ENCODE measurements around the gene TRPM5.

Gene TRPM5

GRCh38 chr11:2417856-2418692, 26.2 kb downstream of the TRPM5 start:
- TF ChIP-seq EZH2 (optimal IDR thresholded peaks at IDR 0.05; ENCODE audit: low read depth, low read length), result no peak
- no peak for TF ChIP-seq CTCF (IDR thresholded peaks at IDR 0.05; ENCODE audit: low read length)
- no peak for TF ChIP-seq EZH2phosphoT487 (IDR thresholded peaks at IDR 0.05; ENCODE audit: low read length)
- Histone ChIP-seq H3K36me3 (replicated peaks; ENCODE audit: insufficient read depth, low read length) (no peaks in the 10 kb centered on the region), H3K9me2 (replicated peaks; ENCODE audit: insufficient read depth, low read length) (no peaks in the 10 kb centered on the region), H3K27ac (ENCODE audit: low read length) (no peak overlapping the region), H3K4me2 (ENCODE audit: low read depth, low read length) (no peak overlapping the region), H3F3A (ENCODE audit: insufficient read depth, low read length) (no peaks in the 10 kb centered on the region), H3K9ac (ENCODE audit: low read length) (no peak overlapping the region), H3K4me3 (ENCODE audit: low read length) (no peak overlapping the region), H3K79me2 (ENCODE audit: low read length) (no peaks in the 10 kb centered on the region), H4K20me1 (ENCODE audit: insufficient read depth, low read length) (no peaks in the 10 kb centered on the region), H3K4me1 (ENCODE audit: low read length) (no peaks in the 10 kb centered on the region), H2AFZ (ENCODE audit: low read length) (no peak overlapping the region), H3K9me3 (replicated peaks; ENCODE audit: insufficient read depth, low read length) (no peaks in the 10 kb centered on the region), H3K27me3 (replicated peaks; ENCODE audit: insufficient read depth, low read length) (peaks cover 83% of the 10 kb centered on the region)
- DNase-seq, result no peak

DNA sequence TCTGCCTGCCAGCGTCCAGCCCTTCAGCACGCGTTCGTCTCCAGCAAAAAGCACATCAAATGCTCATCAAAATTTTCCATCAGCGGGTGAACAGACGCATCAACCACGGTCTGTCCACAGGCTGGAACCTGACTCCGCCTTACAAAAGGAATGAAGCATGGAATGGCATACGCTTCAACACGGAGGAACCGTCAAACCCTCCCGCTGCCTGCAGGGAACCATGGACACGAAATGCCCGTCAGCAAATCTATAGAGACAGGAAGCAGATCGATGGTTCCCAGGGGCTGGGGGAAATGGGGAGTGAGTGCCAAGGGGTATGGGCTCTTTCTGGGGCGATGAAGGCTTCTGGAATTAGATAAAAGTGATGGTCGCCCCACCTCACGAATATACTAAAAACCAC, 27.5 kb downstream of the TRPM5 start:
- Histone ChIP-seq H3K27me3 (replicated peaks; ENCODE audit: insufficient read depth, low read length) (peaks cover 83% of the 10 kb centered on the region), H3F3A (ENCODE audit: insufficient read depth, low read length) (no peaks in the 10 kb centered on the region), H3K27ac (ENCODE audit: low read length) (no peak overlapping the region), H3K9me2 (replicated peaks; ENCODE audit: insufficient read depth, low read length) (no peaks in the 10 kb centered on the region), H4K20me1 (ENCODE audit: insufficient read depth, low read length) (no peaks in the 10 kb centered on the region), H3K9me3 (replicated peaks; ENCODE audit: insufficient read depth, low read length) (no peaks in the 10 kb centered on the region), H3K79me2 (ENCODE audit: low read length) (no peaks in the 10 kb centered on the region), H2AFZ (ENCODE audit: low read length) (no peak overlapping the region), H3K36me3 (replicated peaks; ENCODE audit: insufficient read depth, low read length) (no peaks in the 10 kb centered on the region), H3K4me2 (ENCODE audit: low read depth, low read length) (no peak overlapping the region), H3K4me1 (ENCODE audit: low read length) (no peaks in the 10 kb centered on the region), H3K9ac (ENCODE audit: low read length) (no peak overlapping the region), H3K4me3 (ENCODE audit: low read length) (no peak overlapping the region)
- no peak for DNase-seq
- TF ChIP-seq EZH2phosphoT487 (IDR thresholded peaks at IDR 0.05; ENCODE audit: low read length) (no peak), EZH2 (optimal IDR thresholded peaks at IDR 0.05; ENCODE audit: low read depth, low read length) (peak; percentile 54)

- Histone ChIP-seq H3K36me3 (replicated peaks; ENCODE audit: insufficient read depth, low read length) (no peaks in the 10 kb centered on the region), H3K27ac (ENCODE audit: low read length) (no peak overlapping the region), H3K9ac (ENCODE audit: low read length) (no peak overlapping the region), H3K4me3 (ENCODE audit: low read length) (no peak overlapping the region), H3K9me2 (replicated peaks; ENCODE audit: insufficient read depth, low read length) (no peaks in the 10 kb centered on the region), H4K20me1 (ENCODE audit: insufficient read depth, low read length) (no peaks in the 10 kb centered on the region), H3K4me2 (ENCODE audit: low read depth, low read length) (no peak overlapping the region), H3K4me1 (ENCODE audit: low read length) (no peaks in the 10 kb centered on the region), H3K9me3 (replicated peaks; ENCODE audit: insufficient read depth, low read length) (no peaks in the 10 kb centered on the region), H2AFZ (ENCODE audit: low read length) (no peak overlapping the region), H3K79me2 (ENCODE audit: low read length) (no peaks in the 10 kb centered on the region), H3K27me3 (replicated peaks; ENCODE audit: insufficient read depth, low read length) (peaks cover 83% of the 10 kb centered on the region), H3F3A (ENCODE audit: insufficient read depth, low read length) (no peaks in the 10 kb centered on the region)
- DNase-seq, result no peak
- TF ChIP-seq CTCF (IDR thresholded peaks at IDR 0.05; ENCODE audit: low read length) (peak; percentile 27), EZH2phosphoT487 (IDR thresholded peaks at IDR 0.05; ENCODE audit: low read length) (no peak)
These were observed 28.5 kb downstream of the TRPM5 start for GRCh38 chr11:2415601-2416380.

All from MM.1S (cell line).